Hepatocyte (in vitro differentiated cells): Measurements from ENCODE around the gene NAV1. TPM values are rescaled to one million over a fixed set of nuclear protein-coding genes. Genes with fewer than 3 reads are reported as not detected.

Source experiments
- DNase-seq: peaks from one replicate; pipeline ENCODE4 v3.0.0-alpha.2; 2016; ENCODE audit warnings: low spot score
- H2AFZ ChIP-seq: fragments of 200-600 bp; sonication (generic); 2 replicates; pipeline ENCODE4 v1.6.0; 2016; ENCODE audit warnings: antibody characterized with exemption, mild to moderate bottlenecking
- H3K27ac ChIP-seq: fragments of 200-600 bp; sonication (generic); 2 replicates; pipeline ENCODE4 v1.5.1; 2016; ENCODE audit warnings: mild to moderate bottlenecking
- H3K27me3 ChIP-seq: fragments of 200-600 bp; sonication (generic); 2 replicates; pipeline ENCODE4 v1.6.1; 2016
- H3K36me3 ChIP-seq: fragments of 200-600 bp; sonication (generic); replicated peaks from 2 replicates; pipeline ENCODE4 v1.5.1; 2016; ENCODE audit warnings: low read depth; ENCODE audit not compliant: insufficient read depth
- H3K4me1 ChIP-seq: fragments of 200-600 bp; sonication (generic); 2 replicates; pipeline ENCODE4 v1.5.1; 2016; ENCODE audit warnings: mild to moderate bottlenecking, moderate library complexity; ENCODE audit not compliant: insufficient read depth
- H3K4me2 ChIP-seq: fragments of 200-600 bp; sonication (generic); 2 replicates; pipeline ENCODE4 v1.6.0; 2016
- H3K4me3 ChIP-seq: fragments of 200-600 bp; sonication (generic); 2 replicates; pipeline ENCODE4 v1.5.1; 2016; ENCODE audit warnings: mild to moderate bottlenecking
- H3K79me2 ChIP-seq: fragments of 200-600 bp; sonication (generic); 2 replicates; pipeline ENCODE4 v1.6.0; 2017; ENCODE audit warnings: mild to moderate bottlenecking
- H3K9me2 ChIP-seq: fragments of 200-600 bp; sonication (generic); replicated peaks from 2 replicates; pipeline ENCODE4 v1.6.0; 2017; ENCODE audit warnings: mild to moderate bottlenecking; ENCODE audit not compliant: insufficient read depth
- H3K9me3 ChIP-seq: fragments of 200-600 bp; sonication (generic); 2 replicates; pipeline ENCODE4 v1.5.1; 2016; ENCODE audit warnings: low read depth, mild to moderate bottlenecking
- H4K20me1 ChIP-seq: fragments of 200-600 bp; sonication (generic); 2 replicates; pipeline ENCODE4 v1.6.0; 2016; ENCODE audit warnings: mild to moderate bottlenecking; ENCODE audit not compliant: insufficient read depth, poor library complexity, severe bottlenecking
- EZH2 ChIP-seq: fragments of 200-600 bp; sonication (generic); IDR thresholded peaks from 2 replicates; pipeline ENCODE4 v1.6.1; 2016; ENCODE audit warnings: antibody characterized with exemption, mild to moderate bottlenecking, borderline replicate concordance
- EZH2phosphoT487 ChIP-seq: fragments of 200-600 bp; sonication (generic); IDR thresholded peaks from one replicate; pipeline ENCODE4 v1.6.1; 2018; ENCODE audit warnings: antibody characterized with exemption, mild to moderate bottlenecking, low read depth, moderate library complexity; ENCODE audit not compliant: unreplicated experiment, severe bottlenecking
- WGBS: methylation state at CpG from one replicate; pipeline ENCODE4 v1.1.6; 2016; ENCODE audit warnings: low lambda C conversion rate; ENCODE audit errors: missing lambda C conversion rate; 5-methylcytosine and 5-hydroxymethylcytosine counted together
- polyA plus RNA-seq: library from polyadenylated mRNA; unstranded; fragments of >200 nt; fragmentation: Nextera tagmentation; extraction: Ambion mirVana; gene quantifications from 2 replicates; pipeline ENCODE4 v1.2.1, GENCODE V29; 2016
- total RNA-seq: library from RNA; depleted of rRNA; stranded (reverse); fragments of >200 nt; gene quantifications from 2 replicates; pipeline ENCODE4 v1.2.3, GENCODE V29; 2014
- TF ChIP-seq, protein P1 (sequence below): fragments of 200-600 bp; sonication (generic); IDR thresholded peaks from 2 replicates; pipeline ENCODE4 v1.5.1; 2016; ENCODE audit warnings: antibody characterized with exemption, mild to moderate bottlenecking; ENCODE audit not compliant: poor library complexity

The NAV1 gene
- total and polyA plus RNA-seq, 2 experiments from 2014 or later = 15.2 to 18.3 TPM

DNA sequence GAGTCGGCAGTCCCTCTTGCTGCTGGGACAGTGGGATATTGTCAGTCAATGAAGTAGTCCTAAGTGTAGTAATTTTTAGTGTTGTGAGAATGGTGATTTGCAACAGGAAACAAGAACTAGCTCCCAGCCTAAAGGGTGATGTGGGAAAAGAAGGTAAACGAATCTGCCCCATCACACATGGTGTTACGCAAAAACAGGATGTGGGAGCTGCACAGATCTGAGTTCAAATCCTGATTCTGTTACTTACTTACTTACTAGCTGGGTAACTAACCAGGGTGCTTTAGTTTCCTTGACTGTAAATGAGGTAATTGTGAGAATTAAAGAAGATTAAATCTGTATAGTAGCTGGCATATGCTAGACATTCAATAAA, 22.3 kb downstream of the NAV1 start:
- H3K9me2 ChIP-seq = no peaks in the 10 kb centered on the region
- no peaks in the 10 kb centered on the region for H3K79me2 ChIP-seq
- DNase-seq = no peak
- H4K20me1 ChIP-seq = no peaks in the 10 kb centered on the region
- no peak overlapping the region for H3K4me2 ChIP-seq
- no peaks in the 10 kb centered on the region for H3K27me3 ChIP-seq
- no peaks in the 10 kb centered on the region for H3K4me1 ChIP-seq
- 94% methylated on average over 3 of the region's 3 CpGs for WGBS
- H3K9me3 ChIP-seq = no peaks in the 10 kb centered on the region
- TF ChIP-seq EZH2phosphoT487 = no peak
- H2AFZ ChIP-seq = no peak overlapping the region
- H3K36me3 ChIP-seq = no peaks in the 10 kb centered on the region
- no peak overlapping the region for H3K4me3 ChIP-seq
- H3K27ac ChIP-seq = no peak overlapping the region

DNA sequence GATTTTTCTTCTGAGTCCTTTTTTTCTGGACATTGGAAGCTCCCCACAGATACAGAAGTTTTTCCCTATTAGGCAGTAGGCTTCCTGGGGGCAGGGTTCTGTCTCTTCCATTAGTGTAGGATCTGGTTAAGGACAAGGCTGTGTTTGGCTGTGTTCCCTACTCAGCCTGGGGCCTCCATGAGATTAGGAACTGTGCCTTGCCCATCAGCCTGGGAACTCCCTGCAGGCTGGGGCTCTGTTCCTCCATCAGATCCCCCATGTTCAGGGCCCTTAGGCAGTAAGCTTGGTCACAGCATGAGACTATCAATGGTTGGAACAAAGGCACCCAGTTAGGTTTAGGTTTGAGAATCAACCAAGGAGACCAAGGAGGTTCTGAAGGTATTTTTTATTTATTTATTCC, 22.7 kb downstream of the NAV1 start:
- H2AFZ ChIP-seq = no peak overlapping the region
- no peaks in the 10 kb centered on the region for H3K27me3 ChIP-seq
- no peaks in the 10 kb centered on the region for H3K36me3 ChIP-seq
- no peak overlapping the region for H3K27ac ChIP-seq
- H3K4me3 ChIP-seq = no peak overlapping the region
- no peaks in the 10 kb centered on the region for H3K79me2 ChIP-seq
- no peak overlapping the region for H3K4me2 ChIP-seq
- no peaks in the 10 kb centered on the region for H3K4me1 ChIP-seq
- H3K9me2 ChIP-seq = no peaks in the 10 kb centered on the region
- H3K9me3 ChIP-seq = no peaks in the 10 kb centered on the region
- no peaks in the 10 kb centered on the region for H4K20me1 ChIP-seq
- TF ChIP-seq EZH2 (no peak), EZH2phosphoT487 (no peak)
- TF ChIP-seq, protein P1, sequence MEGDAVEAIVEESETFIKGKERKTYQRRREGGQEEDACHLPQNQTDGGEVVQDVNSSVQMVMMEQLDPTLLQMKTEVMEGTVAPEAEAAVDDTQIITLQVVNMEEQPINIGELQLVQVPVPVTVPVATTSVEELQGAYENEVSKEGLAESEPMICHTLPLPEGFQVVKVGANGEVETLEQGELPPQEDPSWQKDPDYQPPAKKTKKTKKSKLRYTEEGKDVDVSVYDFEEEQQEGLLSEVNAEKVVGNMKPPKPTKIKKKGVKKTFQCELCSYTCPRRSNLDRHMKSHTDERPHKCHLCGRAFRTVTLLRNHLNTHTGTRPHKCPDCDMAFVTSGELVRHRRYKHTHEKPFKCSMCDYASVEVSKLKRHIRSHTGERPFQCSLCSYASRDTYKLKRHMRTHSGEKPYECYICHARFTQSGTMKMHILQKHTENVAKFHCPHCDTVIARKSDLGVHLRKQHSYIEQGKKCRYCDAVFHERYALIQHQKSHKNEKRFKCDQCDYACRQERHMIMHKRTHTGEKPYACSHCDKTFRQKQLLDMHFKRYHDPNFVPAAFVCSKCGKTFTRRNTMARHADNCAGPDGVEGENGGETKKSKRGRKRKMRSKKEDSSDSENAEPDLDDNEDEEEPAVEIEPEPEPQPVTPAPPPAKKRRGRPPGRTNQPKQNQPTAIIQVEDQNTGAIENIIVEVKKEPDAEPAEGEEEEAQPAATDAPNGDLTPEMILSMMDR = no peak
- DNase-seq = no peak

DNA sequence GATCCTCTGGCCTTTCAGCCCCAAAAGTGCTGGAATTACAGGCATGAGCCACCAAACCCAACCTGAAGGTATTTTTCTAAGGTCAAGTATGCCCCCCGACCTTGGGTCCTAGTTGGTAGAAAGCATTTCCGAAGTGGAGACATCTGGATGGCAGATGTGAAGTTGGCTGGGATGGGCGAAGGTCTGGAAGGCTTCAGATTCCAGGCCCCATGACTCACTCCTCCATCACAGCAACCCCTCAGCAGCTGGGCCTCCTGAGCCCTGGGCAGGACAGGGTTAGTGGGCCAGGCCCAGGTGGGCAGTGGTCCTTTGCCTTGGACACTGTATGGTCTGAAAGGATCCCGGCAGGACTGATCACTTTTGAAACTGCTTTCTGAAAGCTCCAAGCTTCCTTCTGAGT, 23.3 kb downstream of the NAV1 start:
- Histone ChIP-seq H3K4me1 (no peaks in the 10 kb centered on the region), H3K36me3 (no peaks in the 10 kb centered on the region), H3K4me3 (no peak overlapping the region), H3K79me2 (no peaks in the 10 kb centered on the region), H3K4me2 (no peak overlapping the region), H3K27ac (peak overlapping the region; percentile 77), H3K9me3 (no peaks in the 10 kb centered on the region), H3K9me2 (no peaks in the 10 kb centered on the region), H3K27me3 (no peaks in the 10 kb centered on the region), H2AFZ (no peak overlapping the region), H4K20me1 (no peaks in the 10 kb centered on the region)
- TF ChIP-seq EZH2 = no peak
- TF ChIP-seq, protein P1 = no peak
- TF ChIP-seq EZH2phosphoT487 = no peak
- WGBS = 61% methylated on average over 4 of the region's 4 CpGs
- peak; percentile 54 for DNase-seq

DNA sequence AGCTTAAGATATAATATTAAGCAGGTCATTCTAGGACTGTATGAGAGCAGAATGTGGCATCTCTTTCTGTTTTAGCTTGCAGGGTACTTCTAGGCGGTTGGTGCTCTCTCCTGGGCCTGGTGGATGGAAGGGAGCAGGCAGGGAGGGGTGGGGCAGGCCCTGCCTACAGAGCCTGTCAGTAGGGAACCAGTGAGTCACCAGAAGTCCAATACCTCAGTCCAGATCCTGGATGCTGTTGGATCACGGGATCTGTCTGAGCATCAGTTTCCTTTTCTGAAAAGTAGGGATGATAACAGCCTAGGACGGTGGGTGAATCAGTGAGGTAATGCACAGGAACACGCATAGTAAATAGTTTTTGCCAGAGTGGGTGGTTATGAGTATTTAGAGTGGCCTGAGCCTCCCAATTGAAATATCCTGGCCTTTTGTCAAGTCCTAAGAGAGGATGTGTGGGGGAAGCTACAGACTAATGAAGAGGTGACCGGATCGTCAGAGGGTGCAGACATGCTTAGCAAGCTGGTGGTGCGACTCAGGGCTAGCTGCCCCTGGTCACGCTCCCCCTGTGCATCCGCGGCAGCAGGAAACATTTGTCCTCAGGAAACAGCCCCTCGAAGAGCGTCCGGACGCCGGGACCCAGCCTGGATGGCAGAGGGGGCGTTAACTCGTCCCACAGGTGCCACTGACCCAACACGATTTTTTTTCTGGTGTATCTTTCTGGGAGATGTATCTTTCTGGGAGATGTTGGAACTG, 23.9 kb downstream of the NAV1 start:
- H2AFZ ChIP-seq = no peak overlapping the region
- no peaks in the 10 kb centered on the region for H3K9me2 ChIP-seq
- no peaks in the 10 kb centered on the region for H3K4me1 ChIP-seq
- no peaks in the 10 kb centered on the region for H3K36me3 ChIP-seq
- peak; percentile 20 for DNase-seq
- H3K27me3 ChIP-seq = no peaks in the 10 kb centered on the region
- no peaks in the 10 kb centered on the region for H3K79me2 ChIP-seq
- no peaks in the 10 kb centered on the region for H3K9me3 ChIP-seq
- TF ChIP-seq EZH2phosphoT487 (no peak), EZH2 (no peak)
- TF ChIP-seq, protein P1 = no peak
- 84% methylated on average over 18 of the region's 18 CpGs for WGBS
- H4K20me1 ChIP-seq = no peaks in the 10 kb centered on the region
- no peak overlapping the region for H3K4me3 ChIP-seq
- H3K4me2 ChIP-seq = no peak overlapping the region
- peak overlapping the region; percentile 77 for H3K27ac ChIP-seq
